GM12874 (cell line): ENCODE results near the gene OGFRL1.

Source experiments
- CTCF ChIP-seq: IDR thresholded peaks from 2 replicates; pipeline ENCODE4 v1.5.1; 2011; ENCODE audit warnings: low read depth, mild to moderate bottlenecking, control low read depth, low read length, moderate library complexity; ENCODE audit not compliant: insufficient read depth

Gene OGFRL1

GRCh38 chr6:71335544-71335943, 46.9 kb downstream of the OGFRL1 start:
- TF ChIP-seq CTCF: no peak

DNA sequence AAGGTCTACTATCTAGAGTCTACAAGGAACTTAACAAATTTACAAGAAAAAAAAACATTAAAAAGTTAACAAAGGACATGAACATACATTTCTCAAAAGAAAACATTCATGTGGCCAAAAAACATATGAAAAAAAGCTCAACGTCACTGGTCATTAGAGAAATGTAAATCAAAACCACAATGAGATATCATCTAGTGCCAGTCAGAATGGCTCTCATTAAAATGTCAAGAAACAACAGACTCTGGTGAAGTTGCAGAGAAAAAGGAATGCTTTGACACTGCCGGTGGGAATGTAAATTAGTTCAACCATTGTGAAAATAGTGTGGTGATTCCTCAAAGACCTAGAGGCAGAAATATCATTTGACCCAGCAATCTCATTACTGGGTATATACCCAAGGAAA, 48.3 kb downstream of the OGFRL1 start:
- no peak for TF ChIP-seq CTCF

- no peak for TF ChIP-seq CTCF
Measured at GRCh38 chr6:71338540-71339316, 50.1 kb downstream of the OGFRL1 start.

- no peak for TF ChIP-seq CTCF
Measured at GRCh38 chr6:71342772-71343171, 54.2 kb downstream of the OGFRL1 start.

- no peak for TF ChIP-seq CTCF
Measured at GRCh38 chr6:71345476-71346333, 57.1 kb downstream of the OGFRL1 start.

GRCh38 chr6:71346334-71346694, 57.7 kb downstream of the OGFRL1 start:
- no peak for TF ChIP-seq CTCF

GRCh38 chr6:71347119-71347518, 58.5 kb downstream of the OGFRL1 start:
- no peak for TF ChIP-seq CTCF
